Effector memory CD4-positive, alpha-beta T cell (primary cell): ENCODE measurements around the gene PIP4K2A.
A peak's percentile ranks its signal among the peaks of the same experiment; 100 is the strongest.
"Not testable (repeated sequence)": the region's sequence is repeated elsewhere in the genome, so short reads cannot be mapped to it uniquely, and the experiment has no call there.

Experiments
- DNase-seq, 3 donors: peaks; one replicate each; pipeline ENCODE4 v3.0.0-alpha.2; 2020
- H3K27ac ChIP-seq: 2 replicates; pipeline ENCODE4 v1.7.0; 2013; ENCODE audit warnings: mild to moderate bottlenecking, low read length, moderate library complexity; ENCODE audit not compliant: insufficient read depth, poor library complexity, severe bottlenecking
- H3K27me3 ChIP-seq: replicated peaks from 2 replicates; pipeline ENCODE4 v1.7.0; 2013; ENCODE audit warnings: mild to moderate bottlenecking, low read length; ENCODE audit not compliant: insufficient read depth, control insufficient read depth, poor library complexity, severe bottlenecking
- H3K36me3 ChIP-seq: 2 replicates; pipeline ENCODE4 v1.7.0; 2013; ENCODE audit warnings: mild to moderate bottlenecking, low read length, moderate library complexity; ENCODE audit not compliant: control insufficient read depth, insufficient read depth
- H3K4me1 ChIP-seq: 2 replicates; pipeline ENCODE4 v1.7.0; 2013; ENCODE audit warnings: low read length, mild to moderate bottlenecking; ENCODE audit not compliant: control insufficient read depth, insufficient read depth, poor library complexity, severe bottlenecking
- H3K4me3 ChIP-seq: 2 replicates; pipeline ENCODE4 v1.7.0; 2013; ENCODE audit warnings: low read length, low read depth, mild to moderate bottlenecking; ENCODE audit not compliant: insufficient read depth, poor library complexity, severe bottlenecking
- H3K9me3 ChIP-seq: 2 replicates; pipeline ENCODE4 v1.7.0; 2013; ENCODE audit warnings: mild to moderate bottlenecking, low read length, moderate library complexity; ENCODE audit not compliant: control insufficient read depth

The PIP4K2A gene

GRCh38 chr10:22722626-22723169, 8.3 kb upstream of the PIP4K2A start:
- H3K4me3 ChIP-seq, result no peak overlapping the region
- H3K4me1 ChIP-seq, result no peaks in the 10 kb centered on the region
- DNase-seq, result no peak
- H3K27ac ChIP-seq, result no peak overlapping the region
- no peaks in the 10 kb centered on the region for H3K36me3 ChIP-seq
- no peaks in the 10 kb centered on the region for H3K9me3 ChIP-seq
- H3K27me3 ChIP-seq, result no peaks in the 10 kb centered on the region

- Histone ChIP-seq H3K27ac (no peak overlapping the region), H3K27me3 (no peaks in the 10 kb centered on the region), H3K9me3 (no peaks in the 10 kb centered on the region), H3K4me1 (no peaks in the 10 kb centered on the region), H3K36me3 (no peaks in the 10 kb centered on the region), H3K4me3 (no peak overlapping the region)
- no peak for DNase-seq
These were observed 6.3 kb upstream of the PIP4K2A start for GRCh38 chr10:22720667-22721066.

DNA sequence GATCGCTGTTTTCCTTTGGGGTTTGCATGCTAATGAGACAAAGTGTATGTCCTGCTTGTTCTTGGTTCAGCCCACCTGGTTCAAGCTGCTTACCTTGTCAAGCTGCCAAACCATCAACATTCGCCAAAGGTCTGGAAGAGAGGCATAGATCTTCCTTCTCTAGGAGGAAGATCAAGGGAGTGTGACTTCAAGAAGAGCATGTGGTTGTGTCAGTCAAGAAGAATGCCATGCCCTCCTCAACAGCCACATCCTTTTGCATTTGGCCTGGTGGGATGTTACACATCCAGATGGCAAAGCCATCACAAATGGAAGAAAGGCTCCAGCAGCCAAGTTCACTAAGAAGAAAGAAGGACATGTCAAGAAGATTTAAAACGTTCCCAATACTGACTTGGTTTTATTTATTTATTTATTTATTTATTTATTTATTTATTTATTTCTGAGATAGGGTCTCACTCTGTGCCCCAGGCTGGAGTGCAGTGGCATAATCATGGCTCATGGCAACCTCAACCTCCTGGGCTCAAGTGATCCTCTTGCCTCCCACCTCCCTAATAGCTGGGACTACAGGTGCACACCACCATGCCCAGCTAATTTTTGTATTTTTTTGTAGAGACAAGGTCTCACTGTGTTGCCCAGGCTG, 5.1 kb upstream of the PIP4K2A start:
- Histone ChIP-seq H3K4me3 (no peak overlapping the region), H3K9me3 (no peaks in the 10 kb centered on the region), H3K27me3 (no peaks in the 10 kb centered on the region), H3K27ac (no peak overlapping the region), H3K36me3 (no peaks in the 10 kb centered on the region), H3K4me1 (peaks cover 4% of the 10 kb centered on the region)
- DNase-seq, result no peak

DNA sequence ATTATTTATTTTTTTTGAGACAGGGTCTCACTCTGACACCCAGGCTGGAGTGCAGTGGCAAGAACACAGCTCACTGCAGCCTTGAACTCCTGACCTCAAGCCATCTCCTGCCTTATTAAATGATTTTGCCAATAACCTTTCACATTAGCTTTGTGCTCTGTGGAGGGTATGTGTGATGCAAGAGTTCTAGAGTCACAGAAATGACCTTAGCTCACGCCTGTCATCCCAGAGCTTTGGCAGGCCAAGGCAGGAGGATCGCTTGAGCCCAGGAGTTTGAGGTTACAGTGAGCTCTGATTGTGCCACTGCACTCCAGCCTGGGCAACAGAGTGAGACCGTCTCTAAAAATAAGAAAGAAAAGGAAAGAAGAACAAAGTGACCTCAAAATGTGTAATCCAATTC, 4.3 kb upstream of the PIP4K2A start:
- not testable (repeated sequence) for DNase-seq, H3K4me3 ChIP-seq, H3K9me3 ChIP-seq, H3K4me1 ChIP-seq, H3K27ac ChIP-seq, H3K36me3 ChIP-seq, H3K27me3 ChIP-seq

GRCh38 chr10:22717728-22718127, 3.4 kb upstream of the PIP4K2A start:
- peaks cover 4% of the 10 kb centered on the region for H3K4me1 ChIP-seq
- DNase-seq, result no peak

GRCh38 chr10:22716943-22717342, 2.6 kb upstream of the PIP4K2A start:
- Histone ChIP-seq H3K27ac (no peak overlapping the region), H3K4me1 (peaks cover 4% of the 10 kb centered on the region), H3K27me3 (no peaks in the 10 kb centered on the region), H3K9me3 (no peaks in the 10 kb centered on the region), H3K4me3 (no peak overlapping the region), H3K36me3 (no peaks in the 10 kb centered on the region)
- no peak for DNase-seq

More at GRCh38 chr10:22717728-22718127, 3.4 kb upstream of the PIP4K2A start:
- Histone ChIP-seq H3K9me3 (no peaks in the 10 kb centered on the region), H3K27ac (no peak overlapping the region), H3K4me3 (no peak overlapping the region), H3K36me3 (no peaks in the 10 kb centered on the region), H3K27me3 (no peaks in the 10 kb centered on the region)

- Histone ChIP-seq H3K27ac (peak overlapping the region; percentile 67), H3K4me3 (no peak overlapping the region), H3K9me3 (no peaks in the 10 kb centered on the region), H3K36me3 (no peaks in the 10 kb centered on the region), H3K27me3 (no peaks in the 10 kb centered on the region), H3K4me1 (peaks cover 16% of the 10 kb centered on the region)
- no peak for DNase-seq
These were observed 880 bp upstream of the PIP4K2A start for GRCh38 chr10:22715290-22715625.

- Histone ChIP-seq H3K9me3 (no peaks in the 10 kb centered on the region), H3K27ac (peak overlapping the region; percentile 81), H3K4me3 (peak overlapping the region; percentile 95), H3K4me1 (peaks cover 28% of the 10 kb centered on the region), H3K27me3 (no peaks in the 10 kb centered on the region), H3K36me3 (no peaks in the 10 kb centered on the region)
- peak in 1 of 3 donors; percentile 4 for DNase-seq
These were observed 412 bp downstream of the PIP4K2A start for GRCh38 chr10:22713853-22714478.

DNA sequence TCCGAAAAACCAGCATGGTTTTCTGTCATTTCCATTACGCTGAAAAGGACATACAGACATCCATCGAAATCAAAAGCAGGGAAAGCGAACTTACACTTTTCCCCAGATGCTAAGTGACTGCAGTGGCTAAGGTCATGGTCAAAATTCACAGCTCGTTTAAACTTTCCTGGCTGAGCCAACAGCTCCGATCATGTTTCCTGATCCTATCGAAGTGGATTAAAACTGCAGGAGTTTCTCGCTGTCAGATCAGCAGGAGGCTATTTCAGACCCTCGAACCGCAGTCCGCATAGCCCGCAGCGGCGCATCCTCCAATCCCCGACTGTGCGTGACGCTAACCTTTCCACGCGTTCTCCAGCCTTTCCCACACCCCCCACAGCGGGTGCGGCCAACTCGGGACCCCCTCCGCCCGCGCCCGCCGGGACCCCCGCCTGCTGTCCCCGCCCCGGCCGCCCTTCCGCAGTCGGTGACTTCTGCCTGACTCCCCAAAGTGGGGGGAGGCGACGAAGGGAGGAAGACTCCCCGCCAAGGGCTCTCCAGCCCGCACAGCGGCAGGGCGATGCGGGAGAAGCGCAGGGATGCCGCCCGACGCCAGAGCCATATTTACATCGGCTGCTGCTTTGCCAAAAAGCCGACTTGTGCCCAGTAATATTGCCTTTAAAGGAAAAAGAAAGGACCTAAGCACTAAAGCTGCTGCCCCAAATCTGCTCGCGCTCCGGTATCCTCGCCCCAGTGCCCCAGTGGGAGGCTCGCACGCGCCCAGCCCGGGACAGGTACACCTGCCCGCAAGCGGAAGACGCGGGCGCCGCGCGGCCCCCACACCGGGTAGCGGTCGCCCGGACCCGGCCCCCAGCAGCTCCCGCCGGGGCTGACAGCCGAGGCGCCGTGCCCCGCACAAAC, 1.2 kb downstream of the PIP4K2A start:
- H3K27me3 ChIP-seq, result no peaks in the 10 kb centered on the region
- no peaks in the 10 kb centered on the region for H3K36me3 ChIP-seq
- H3K4me1 ChIP-seq, result peaks cover 36% of the 10 kb centered on the region
- DNase-seq, result peak; percentile 20 to 29 (median 25)
- H3K4me3 ChIP-seq, result peak overlapping the region; percentile 95
- no peaks in the 10 kb centered on the region for H3K9me3 ChIP-seq
- H3K27ac ChIP-seq, result peak overlapping the region; percentile 81
